Measurements from ENCODE around the gene AKR1B15.

DNA sequence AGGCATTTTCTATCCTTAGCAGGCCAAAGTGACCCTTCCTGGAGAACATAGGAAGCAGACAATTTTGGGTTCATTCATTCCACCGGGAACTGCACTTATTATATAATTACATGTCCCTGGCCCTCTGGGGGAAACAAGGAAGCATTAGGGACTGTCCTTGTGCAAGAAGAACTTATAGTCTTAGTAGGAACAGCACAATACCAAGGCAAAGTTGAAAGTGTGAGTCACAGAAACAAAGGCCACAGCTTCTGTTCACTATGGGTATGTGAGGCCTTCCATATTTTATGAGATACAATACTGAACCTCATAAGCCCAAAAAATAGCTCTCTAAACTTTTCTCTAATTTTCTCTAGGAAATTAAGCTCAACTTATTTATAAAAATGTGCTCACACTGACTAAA is 39.9 kb upstream of the AKR1B15 start:
- TF ChIP-seq, protein P1, sequence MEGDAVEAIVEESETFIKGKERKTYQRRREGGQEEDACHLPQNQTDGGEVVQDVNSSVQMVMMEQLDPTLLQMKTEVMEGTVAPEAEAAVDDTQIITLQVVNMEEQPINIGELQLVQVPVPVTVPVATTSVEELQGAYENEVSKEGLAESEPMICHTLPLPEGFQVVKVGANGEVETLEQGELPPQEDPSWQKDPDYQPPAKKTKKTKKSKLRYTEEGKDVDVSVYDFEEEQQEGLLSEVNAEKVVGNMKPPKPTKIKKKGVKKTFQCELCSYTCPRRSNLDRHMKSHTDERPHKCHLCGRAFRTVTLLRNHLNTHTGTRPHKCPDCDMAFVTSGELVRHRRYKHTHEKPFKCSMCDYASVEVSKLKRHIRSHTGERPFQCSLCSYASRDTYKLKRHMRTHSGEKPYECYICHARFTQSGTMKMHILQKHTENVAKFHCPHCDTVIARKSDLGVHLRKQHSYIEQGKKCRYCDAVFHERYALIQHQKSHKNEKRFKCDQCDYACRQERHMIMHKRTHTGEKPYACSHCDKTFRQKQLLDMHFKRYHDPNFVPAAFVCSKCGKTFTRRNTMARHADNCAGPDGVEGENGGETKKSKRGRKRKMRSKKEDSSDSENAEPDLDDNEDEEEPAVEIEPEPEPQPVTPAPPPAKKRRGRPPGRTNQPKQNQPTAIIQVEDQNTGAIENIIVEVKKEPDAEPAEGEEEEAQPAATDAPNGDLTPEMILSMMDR (conservative IDR thresholded peaks at IDR 0.05): no peak
- TF ChIP-seq ZFX (IDR thresholded peaks at IDR 0.05): no peak

All from C4-2B (cell line).